GM21447 (cell line): Measurements from ENCODE around the gene GXYLT1.
"Not testable (repeated sequence)": the region's sequence is repeated elsewhere in the genome, so short reads cannot be mapped to it uniquely, and the experiment has no call there.

Experiments
- ATAC-seq: cut with Tn5 transposase; IDR thresholded peaks from one replicate; pipeline ENCODE4 v1.9.1; 2021; ENCODE audit not compliant: unreplicated experiment

The GXYLT1 gene

GRCh38 chr12:42102720-42103119, 42.0 kb downstream of the GXYLT1 start:
- ATAC-seq: no peak

DNA sequence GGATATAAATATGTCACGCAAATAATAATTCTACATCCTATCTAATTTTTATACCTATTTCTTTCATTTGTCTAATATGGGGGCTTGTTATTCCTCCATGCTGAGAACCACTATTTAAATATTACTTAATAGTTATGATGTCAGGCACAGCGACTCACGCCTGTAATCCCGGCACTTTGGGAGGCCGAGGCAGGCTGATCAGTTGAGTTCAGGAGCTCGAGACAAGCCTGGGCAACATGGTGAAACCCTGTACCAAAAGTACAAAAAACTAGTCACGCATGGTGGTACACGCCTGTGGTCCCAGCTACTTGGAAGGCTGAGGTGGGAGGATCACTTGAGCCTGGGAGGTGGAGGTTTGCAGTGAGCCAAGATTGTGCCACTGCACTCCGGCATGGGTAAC, 45.2 kb downstream of the GXYLT1 start:
- ATAC-seq: no peak

- peak; percentile 97 for ATAC-seq
Measured at GRCh38 chr12:42097971-42098370, 46.7 kb downstream of the GXYLT1 start.

- ATAC-seq: no peak
Measured at GRCh38 chr12:42094277-42094676, 50.4 kb downstream of the GXYLT1 start.

DNA sequence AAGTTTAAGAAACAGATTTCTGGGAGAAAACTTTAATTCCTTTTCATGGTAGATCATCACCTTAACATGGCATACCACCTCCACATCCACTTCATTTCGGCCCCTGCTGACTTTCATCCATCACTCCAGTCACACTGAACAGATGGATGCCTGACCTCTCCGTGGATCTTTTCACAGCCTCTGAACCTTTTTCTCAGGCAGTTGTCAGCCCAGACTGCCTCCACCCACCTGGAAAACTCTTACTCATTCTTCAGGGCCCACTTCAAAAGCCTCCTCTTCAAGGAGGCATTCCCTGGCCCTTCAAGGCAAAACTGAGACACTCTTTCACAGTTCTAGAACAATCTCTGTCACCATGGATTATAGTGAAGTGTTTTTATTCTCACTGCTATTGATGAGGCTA, 52.9 kb downstream of the GXYLT1 start:
- ATAC-seq: no peak

- no peak for ATAC-seq
Measured at GRCh38 chr12:42090899-42091298, 53.8 kb downstream of the GXYLT1 start.

- ATAC-seq: no peak
Measured at GRCh38 chr12:42086031-42086430, 58.6 kb downstream of the GXYLT1 start.

GRCh38 chr12:42085594-42085993, 59.1 kb downstream of the GXYLT1 start:
- ATAC-seq: no peak

- no peak for ATAC-seq
Measured at GRCh38 chr12:42084522-42084921, 60.2 kb downstream of the GXYLT1 start.

DNA sequence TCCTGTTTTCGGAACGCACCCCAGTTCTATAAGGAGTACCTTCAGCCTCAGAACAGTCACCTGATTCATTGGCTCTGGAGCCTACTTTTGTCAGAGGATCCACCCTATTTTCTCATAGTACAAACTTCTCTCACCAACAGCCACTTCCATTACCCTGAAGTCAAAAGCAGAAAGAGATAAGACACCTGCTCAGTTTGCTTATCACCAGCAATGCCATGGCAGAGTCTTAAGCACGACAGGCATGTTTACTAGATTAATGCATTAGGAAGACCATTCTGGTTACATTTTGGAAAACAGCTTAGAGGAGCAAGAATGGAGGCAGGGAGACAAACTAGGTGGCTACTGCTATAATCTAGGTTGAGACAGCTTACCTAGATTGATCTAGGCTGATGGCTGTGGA, 67.7 kb downstream of the GXYLT1 start:
- ATAC-seq: no peak

DNA sequence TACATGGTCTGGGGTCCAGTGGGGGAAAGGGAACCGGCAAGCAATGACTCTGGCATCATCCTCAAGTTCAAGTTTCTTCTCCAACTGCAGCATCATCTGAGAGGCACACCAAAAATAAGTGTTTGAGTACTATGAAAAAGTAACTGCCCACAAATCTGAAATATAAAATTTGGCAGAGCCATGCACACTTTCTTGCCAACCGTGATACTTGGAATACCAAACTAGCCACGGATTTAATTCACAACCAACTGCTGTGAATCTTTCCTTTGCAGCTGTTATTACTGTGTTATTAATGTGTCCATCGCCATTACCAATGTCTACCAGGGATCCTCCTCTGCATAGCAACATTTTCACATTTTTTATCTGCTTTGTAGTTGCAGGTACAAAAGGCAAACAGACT, 74.6 kb downstream of the GXYLT1 start:
- no peak for ATAC-seq

DNA sequence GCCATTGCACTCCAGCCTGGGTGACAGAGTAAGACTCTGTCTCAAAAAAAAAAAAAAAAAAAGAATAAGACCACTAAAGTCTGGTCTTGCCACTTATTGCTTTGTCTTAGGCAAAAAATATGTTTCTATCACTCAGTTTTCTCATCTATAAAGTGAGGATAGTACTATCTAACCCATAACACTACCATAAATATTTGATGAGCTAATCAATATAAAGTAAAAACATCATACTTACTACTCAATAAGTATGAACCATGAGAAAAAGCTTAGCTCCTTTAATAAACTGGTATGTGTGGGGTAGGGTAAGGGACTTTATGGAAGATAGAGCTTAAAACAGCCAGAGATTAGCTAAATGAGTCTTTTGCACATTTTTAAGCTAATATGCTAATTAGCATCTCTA, 85.5 kb downstream of the GXYLT1 start:
- ATAC-seq: no peak

DNA sequence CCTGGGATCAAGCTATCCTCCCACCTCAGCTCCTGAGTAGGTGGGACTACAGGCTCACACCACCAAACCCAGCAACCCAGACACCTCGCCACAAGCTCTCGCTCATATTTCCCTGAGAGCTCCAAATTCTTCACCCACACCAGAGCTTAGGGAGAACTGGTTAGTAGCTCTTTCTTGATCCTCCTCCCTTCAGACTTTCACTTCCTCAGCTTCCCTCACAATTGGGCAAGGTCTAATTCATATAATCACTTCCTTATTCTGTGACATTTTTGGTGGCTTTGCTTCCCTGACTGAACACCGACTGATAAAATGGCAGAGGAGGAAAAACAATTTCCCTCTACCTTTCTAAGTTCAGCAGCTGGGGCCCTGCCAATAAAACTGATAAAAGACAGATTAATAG, 88.5 kb downstream of the GXYLT1 start:
- peak; percentile 95 for ATAC-seq

DNA sequence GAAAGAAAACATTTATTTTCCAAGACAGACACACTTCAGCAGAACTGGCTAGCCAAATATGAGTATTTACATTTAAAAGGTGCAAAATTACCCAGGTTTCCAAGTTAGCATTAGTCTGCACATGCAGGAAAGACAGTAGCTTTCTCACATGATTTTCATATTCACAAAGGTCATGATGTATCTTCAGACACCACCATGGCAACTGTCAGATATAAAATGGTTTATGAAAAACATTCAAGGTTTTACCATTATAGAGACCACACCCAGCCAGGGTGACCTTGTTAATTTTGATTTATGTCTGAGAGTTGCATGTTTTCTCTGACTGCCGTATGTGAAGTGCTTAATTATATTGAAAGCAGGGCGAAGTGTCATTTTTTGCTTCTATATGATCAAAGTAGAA, 91.2 kb downstream of the GXYLT1 start:
- ATAC-seq: no peak

GRCh38 chr12:42048980-42049379, 95.7 kb downstream of the GXYLT1 start:
- ATAC-seq: not testable (repeated sequence)

GRCh38 chr12:42039577-42039976, 105.1 kb downstream of the GXYLT1 start:
- no peak for ATAC-seq

GRCh38 chr12:42039176-42039575, 105.5 kb downstream of the GXYLT1 start:
- ATAC-seq: no peak

DNA sequence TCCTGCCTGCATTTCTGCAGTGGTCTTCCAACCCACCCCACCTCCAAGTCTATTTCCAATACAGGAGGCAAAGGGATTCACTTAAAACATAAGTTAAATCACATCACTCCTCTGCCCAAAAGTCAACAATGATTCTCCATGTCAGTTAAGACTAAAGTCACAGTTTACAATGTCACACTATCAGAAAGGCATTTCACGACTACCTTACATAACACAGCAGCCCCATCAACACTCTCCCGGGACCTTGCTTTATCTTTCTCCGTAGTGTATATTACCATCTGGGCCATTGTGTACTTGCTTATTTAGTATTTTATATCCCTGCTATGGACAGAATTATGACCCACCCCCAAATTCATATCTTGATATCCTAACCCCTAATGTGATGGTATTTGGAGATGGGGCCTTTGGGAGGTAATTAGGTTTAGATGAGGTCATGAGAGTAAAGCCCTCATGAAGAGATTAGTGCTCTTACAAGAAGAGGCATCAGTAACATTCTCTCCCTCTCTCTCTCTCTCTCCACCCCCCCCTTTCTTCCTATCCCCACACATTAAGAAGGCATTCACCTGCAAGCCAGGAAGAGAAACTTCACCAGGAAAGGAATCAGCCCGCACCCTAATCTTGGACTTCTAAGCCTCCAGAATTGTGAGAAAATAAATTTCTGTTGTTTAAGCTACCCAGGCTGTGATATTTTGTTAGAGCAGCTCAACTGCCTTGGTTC, 112.7 kb downstream of the GXYLT1 start:
- ATAC-seq: no peak
